PC-9 (cell line): ENCODE data around the gene PTGER2.

Experiments used
- CTCF ChIP-seq: fragments of 200-600 bp; sonication (generic); conservative IDR thresholded peaks from 2 replicates; pipeline ENCODE4 v1.6.1; 2017; ENCODE audit warnings: mixed run types, antibody characterized with exemption, mild to moderate bottlenecking, moderate library complexity
- EZH2 ChIP-seq: fragments of 200-600 bp; sonication (generic); IDR thresholded peaks from 2 replicates; pipeline ENCODE4 v1.8.0; 2017; ENCODE audit warnings: antibody characterized with exemption, low read depth

DNA sequence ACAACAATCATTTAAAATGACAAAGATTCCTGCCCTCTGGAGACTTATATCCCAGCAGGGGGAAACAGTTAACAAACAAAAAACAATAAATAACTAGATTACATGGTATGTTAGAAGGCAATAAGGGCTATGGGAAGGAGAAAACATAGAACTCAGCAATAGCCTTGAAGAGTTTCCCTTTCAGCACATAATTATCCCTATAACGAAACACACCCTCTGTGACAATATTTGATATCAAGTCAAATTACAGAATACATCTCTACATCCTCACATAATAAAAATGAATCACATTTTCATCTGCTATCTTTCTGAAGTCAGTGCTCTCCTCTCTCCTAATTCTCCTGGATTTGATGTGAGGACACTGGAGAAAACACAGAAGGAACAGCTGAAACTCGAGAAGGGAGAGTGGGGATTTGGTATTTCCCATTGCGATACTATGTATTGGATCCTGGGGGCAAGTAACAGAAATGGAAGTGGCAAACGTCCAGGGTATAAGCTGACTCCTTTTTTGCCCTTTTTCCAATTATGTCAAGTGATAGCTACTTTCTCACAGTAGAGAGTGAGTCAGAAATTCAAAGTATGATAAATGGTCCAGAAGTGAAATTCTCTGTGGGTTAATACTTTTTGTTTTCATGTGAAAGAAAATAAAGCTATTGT is 9.7 kb upstream of the PTGER2 start:
- no peak for TF ChIP-seq CTCF
- TF ChIP-seq EZH2, result no peak
